ENCODE results near the gene HENMT1. TPM values are rescaled to one million over a fixed set of nuclear protein-coding genes. Genes with fewer than 3 reads are reported as not detected.
A peak's percentile ranks its signal among the peaks of the same experiment; 100 is the strongest.
"Not testable (repeated sequence)": the region's sequence is repeated elsewhere in the genome, so short reads cannot be mapped to it uniquely, and the experiment has no call there.

The HENMT1 gene
- total RNA-seq, 1 experiment from 2014 or later: not detected

GRCh38 chr1:108645564-108646184, 15.2 kb downstream of the HENMT1 start:
- CTCF ChIA-PET: interaction anchor here (0.6 to 5.8 kb wide), 8 partner anchors 8 to 857 kb away, joined by 3 to 122 read pairs (median 8); partner anchors contain the start of gene EEIG2

GRCh38 chr1:108644984-108645383, 15.9 kb downstream of the HENMT1 start:
- DNase-seq (ENCODE audit: unreplicated experiment): no peak
- TF ChIP-seq CTCF (IDR thresholded peaks at IDR 0.05; ENCODE audit: unreplicated experiment): no peak
- H3K27ac Mint-ChIP-seq (ENCODE audit: low read depth, unreplicated experiment): no peak overlapping the region
- H3K36me3 Mint-ChIP-seq (ENCODE audit: insufficient read depth, unreplicated experiment): no peaks in the 10 kb centered on the region
- ChIA-PET POLR2A (interaction anchor here (0.6 kb wide), 2 partner anchors 13 to 82 kb away, joined by 3 read pairs; no protein-coding TSS in a partner anchor), CTCF (interaction anchor here (0.6 to 5.8 kb wide), 13 partner anchors 16 to 857 kb away, joined by 3 to 122 read pairs (median 6); partner anchors contain the start of gene EEIG2)
- no peaks in the 10 kb centered on the region for H3K9me3 Mint-ChIP-seq (ENCODE audit: unreplicated experiment)
- BruUV-seq (replicated peaks): no TSS peak
- peaks cover 7% of the 10 kb centered on the region for H3K4me1 Mint-ChIP-seq (ENCODE audit: insufficient read depth, unreplicated experiment)
- no peak overlapping the region for H3K4me3 Mint-ChIP-seq (ENCODE audit: unreplicated experiment)
- intact Hi-C loops (cut with micrococcal nuclease): loop anchor here (5.0 kb wide), 2 partner anchors 252 to 863 kb away; no protein-coding TSS in a partner anchor
- no peaks in the 10 kb centered on the region for H3K27me3 Mint-ChIP-seq (ENCODE audit: insufficient read depth, unreplicated experiment)

More at GRCh38 chr1:108645564-108646184, 15.2 kb downstream of the HENMT1 start:
- no peak for TF ChIP-seq CTCF (IDR thresholded peaks at IDR 0.05; ENCODE audit: unreplicated experiment)
- BruUV-seq (replicated peaks): no TSS peak
- Mint-ChIP-seq H3K27me3 (ENCODE audit: insufficient read depth, unreplicated experiment) (no peaks in the 10 kb centered on the region), H3K4me3 (ENCODE audit: unreplicated experiment) (no peak overlapping the region), H3K4me1 (ENCODE audit: insufficient read depth, unreplicated experiment) (peaks cover 7% of the 10 kb centered on the region), H3K36me3 (ENCODE audit: insufficient read depth, unreplicated experiment) (no peaks in the 10 kb centered on the region), H3K9me3 (ENCODE audit: unreplicated experiment) (no peaks in the 10 kb centered on the region), H3K27ac (ENCODE audit: low read depth, unreplicated experiment) (no peak overlapping the region)
- intact Hi-C loops (cut with micrococcal nuclease): no loop called here
- POLR2A ChIA-PET: interaction anchor here (0.6 kb wide), 1 partner anchor 81 kb away, joined by 3 read pairs; no protein-coding TSS in a partner anchor
- DNase-seq (ENCODE audit: unreplicated experiment): no peak

- ChIA-PET POLR2A (interaction anchor here (0.7 to 1.4 kb wide), 2 partner anchors 132 to 668 kb away, joined by 3 to 6 read pairs; no protein-coding TSS in a partner anchor), CTCF (interaction anchor here (0.5 to 5.8 kb wide), 35 partner anchors 11 to 562 kb away, joined by 3 to 122 read pairs (median 4); partner anchors contain the start of genes EEIG2, HENMT1 and PRPF38B)
- no TSS peak for BruUV-seq (replicated peaks)
- H3K4me1 Mint-ChIP-seq (ENCODE audit: insufficient read depth, unreplicated experiment): peaks cover 7% of the 10 kb centered on the region
- H3K9me3 Mint-ChIP-seq (ENCODE audit: unreplicated experiment): no peaks in the 10 kb centered on the region
- H3K4me3 Mint-ChIP-seq (ENCODE audit: unreplicated experiment): no peak overlapping the region
- intact Hi-C loops (cut with micrococcal nuclease): loop anchor here (1.0 to 5.0 kb wide), 3 partner anchors 131 to 861 kb away; no protein-coding TSS in a partner anchor
- peak; percentile 69 for DNase-seq (ENCODE audit: unreplicated experiment)
- H3K36me3 Mint-ChIP-seq (ENCODE audit: insufficient read depth, unreplicated experiment): no peaks in the 10 kb centered on the region
- peak; percentile 51 for TF ChIP-seq CTCF (IDR thresholded peaks at IDR 0.05; ENCODE audit: unreplicated experiment)
- no peaks in the 10 kb centered on the region for H3K27me3 Mint-ChIP-seq (ENCODE audit: insufficient read depth, unreplicated experiment)
- no peak overlapping the region for H3K27ac Mint-ChIP-seq (ENCODE audit: low read depth, unreplicated experiment)
Measured at GRCh38 chr1:108643492-108644335, 17.2 kb downstream of the HENMT1 start.

DNA sequence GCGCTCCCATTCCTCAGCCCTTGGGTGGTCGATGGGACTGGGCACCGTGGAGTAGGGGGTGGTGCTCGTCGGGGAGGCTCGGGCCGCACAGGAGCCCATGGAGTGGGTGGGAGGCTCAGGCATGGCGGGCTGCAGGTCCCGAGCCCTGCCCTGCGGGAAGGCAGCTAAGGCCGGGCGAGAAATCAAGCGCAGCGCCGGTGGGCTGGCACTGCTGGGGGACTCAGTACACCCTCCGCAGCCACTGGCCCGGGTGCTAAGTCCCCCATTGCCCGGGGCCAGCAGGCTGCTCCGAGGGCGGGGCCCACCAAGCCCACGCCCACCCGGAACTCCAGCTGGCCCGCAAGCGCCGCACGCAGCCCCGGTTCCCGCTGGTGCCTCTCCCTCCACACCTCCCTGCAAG, 20.0 kb downstream of the HENMT1 start:
- BruUV-seq (replicated peaks): not testable (repeated sequence)
- POLR2A ChIA-PET: interaction anchor here (0.9 kb wide), 1 partner anchor 51 kb away, joined by 4 read pairs; no protein-coding TSS in a partner anchor

More for the DNA sequence above, 20.0 kb downstream of the HENMT1 start:
- not testable (repeated sequence) for DNase-seq (ENCODE audit: unreplicated experiment); H3K4me3 Mint-ChIP-seq (ENCODE audit: unreplicated experiment); H3K27me3 Mint-ChIP-seq (ENCODE audit: insufficient read depth, unreplicated experiment); H3K36me3 Mint-ChIP-seq (ENCODE audit: insufficient read depth, unreplicated experiment); H3K4me1 Mint-ChIP-seq (ENCODE audit: insufficient read depth, unreplicated experiment); H3K9me3 Mint-ChIP-seq (ENCODE audit: unreplicated experiment); H3K27ac Mint-ChIP-seq (ENCODE audit: low read depth, unreplicated experiment)
- intact Hi-C loops (cut with micrococcal nuclease): loop anchor here (5.0 kb wide), 2 partner anchors 256 to 859 kb away; no protein-coding TSS in a partner anchor
- CTCF ChIA-PET: interaction anchor here (0.6 to 1.4 kb wide), 6 partner anchors 21 to 324 kb away, joined by 3 to 9 read pairs (median 4); no protein-coding TSS in a partner anchor
